Testis (tissue), 2 donors: ENCODE measurements around the gene APBB1IP.

ENCODE experiments used
- CTCF ChIP-seq, 3 experiments: fragments of 450-650 bp in 2 of 3; fragments of 200-600 bp in 1 of 3; sonication (generic) in 1 of 3; IDR thresholded peaks; one replicate each; pipeline ENCODE4 v1.5.1; 2016 to 2019; ENCODE audit warnings: antibody characterized with exemption in 3 of 3, mild to moderate bottlenecking in 2 of 3, moderate library complexity in 1 of 3
- POLR2A ChIP-seq: fragments of 450-650 bp; IDR thresholded peaks from one replicate; pipeline ENCODE4 v1.6.1; 2017; ENCODE audit warnings: antibody characterized with exemption, mild to moderate bottlenecking, moderate library complexity

DNA sequence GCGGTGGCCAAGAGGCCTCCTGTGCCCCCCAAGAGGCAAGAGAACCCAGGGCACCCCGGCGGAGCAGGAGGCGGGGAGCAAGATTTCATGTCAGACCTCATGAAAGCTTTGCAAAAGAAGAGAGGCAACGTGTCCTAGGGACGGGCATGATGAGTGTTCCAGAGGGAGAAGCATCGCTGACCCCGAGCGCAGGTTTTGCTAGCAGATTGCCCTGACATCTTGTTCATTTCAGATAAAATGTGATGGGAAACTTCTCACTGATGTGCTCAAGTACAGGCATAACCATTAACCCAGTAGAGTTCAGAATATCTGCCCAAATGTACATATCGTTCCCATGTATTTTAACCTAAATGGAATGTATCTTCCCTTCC, 129.2 kb downstream of the APBB1IP start:
- no peak for TF ChIP-seq CTCF (IDR thresholded peaks at IDR 0.05)
- no peak for TF ChIP-seq POLR2A
